Endothelial cell of umbilical vein (primary cell): ENCODE results near the gene LRRC3C. TPM values are rescaled to one million over a fixed set of nuclear protein-coding genes. Genes with fewer than 3 reads are reported as not detected.

Source experiments
- BruUV-seq: library from RNA; stranded (reverse); fragments of 400-500 nt; replicated peaks from 2 replicates; lab custom pipeline; 2021; lab: Mats Ljungman, UMichigan
- CTCF ChIA-PET: fragments of 300-600, 350-600 bp; sonication (Branson Sonifier 250); formaldehyde crosslinking; loops from one replicate; lab custom pipeline; 2021; ENCODE audit warnings: antibody characterized with exemption, inconsistent platforms; lab: Charles Lee
- POLR2A ChIA-PET: fragments of 300-600, 350-600 bp; sonication (Branson Sonifier 250); formaldehyde crosslinking; loops from one replicate; lab custom pipeline; 2021; ENCODE audit warnings: antibody characterized with exemption, inconsistent platforms; lab: Charles Lee
- DNase-seq: peaks from one replicate; pipeline ENCODE4 v3.0.0-alpha.2; 2011; ENCODE audit warnings: low read depth, low spot score
- FAIRE-seq: peaks from 2 replicates; lab custom pipeline; 2011; peaks lifted over from hg19 to GRCh38; lab: Jason Lieb, UNC
- H2AFZ ChIP-seq: 2 replicates; pipeline ENCODE4 v1.6.0; 2012; ENCODE audit warnings: low read depth, low read length, control low read depth, inconsistent platforms
- H3K27ac ChIP-seq: 2 replicates; pipeline ENCODE4 v1.5.1; 2011; ENCODE audit warnings: low read depth, mild to moderate bottlenecking, control low read depth, low read length, moderate library complexity; ENCODE audit not compliant: insufficient read depth
- H3K27me3 ChIP-seq, 2 experiments: 2 replicates each; pipeline versions ENCODE4 v1.6.0 to v1.6.1; 2011; ENCODE audit warnings: low read length in 2 of 2, mixed read lengths in 1 of 2; ENCODE audit not compliant: control insufficient read depth in 2 of 2, insufficient read depth in 2 of 2
- H3K36me3 ChIP-seq, 2 experiments: 2 replicates in 1 of 2; 3 replicates in 1 of 2; pipeline ENCODE4 v1.5.1; 2011; ENCODE audit warnings: low read length in 2 of 2, mild to moderate bottlenecking in 1 of 2, moderate library complexity in 1 of 2; ENCODE audit not compliant: control insufficient read depth in 2 of 2, insufficient read depth in 2 of 2; ENCODE audit errors: extremely low read depth in 1 of 2
- H3K4me1 ChIP-seq: 3 replicates; pipeline ENCODE4 v1.5.1; 2011; ENCODE audit warnings: mild to moderate bottlenecking, low read length; ENCODE audit not compliant: control insufficient read depth, insufficient read depth; ENCODE audit errors: extremely low read depth
- H3K4me2 ChIP-seq: 2 replicates; pipeline ENCODE4 v1.6.1; 2011; ENCODE audit warnings: low read length, control low read depth, mixed read lengths; ENCODE audit not compliant: insufficient read depth
- H3K4me3 ChIP-seq, 3 experiments: fragments of 200-600 bp in 1 of 3; sonication (generic), shearing (Covaris generic) in 1 of 3; replicated peaks in 1 of 3; 2 replicates each; pipeline ENCODE4 v1.5.1; 2011 to 2016; ENCODE audit warnings: control low read depth in 3 of 3, low read length in 3 of 3, mild to moderate bottlenecking in 2 of 3, inconsistent platforms in 1 of 3, low read depth in 1 of 3, moderate library complexity in 1 of 3; ENCODE audit not compliant: insufficient read depth in 1 of 3
- H3K79me2 ChIP-seq: 2 replicates; pipeline ENCODE4 v1.6.0; 2012; ENCODE audit warnings: low read length, inconsistent platforms; ENCODE audit not compliant: control insufficient read depth, insufficient read depth
- H3K9ac ChIP-seq: replicated peaks from 2 replicates; pipeline ENCODE3; 2011; ENCODE audit warnings: low read length, control low read depth; ENCODE audit not compliant: insufficient read depth; ENCODE audit errors: extremely low read depth
- H3K9me1 ChIP-seq: replicated peaks from 3 replicates; pipeline ENCODE4 v1.6.0; 2011; ENCODE audit warnings: mild to moderate bottlenecking, low read length; ENCODE audit not compliant: control insufficient read depth, insufficient read depth; ENCODE audit errors: extremely low read depth
- H3K9me3 ChIP-seq: replicated peaks from 2 replicates; pipeline ENCODE4 v1.5.1; 2012; ENCODE audit warnings: low read length, inconsistent platforms; ENCODE audit not compliant: control insufficient read depth, insufficient read depth
- H4K20me1 ChIP-seq: replicated peaks from 2 replicates; pipeline ENCODE3; 2011; ENCODE audit warnings: mild to moderate bottlenecking, low read length; ENCODE audit not compliant: control insufficient read depth, insufficient read depth; ENCODE audit errors: extremely low read depth
- CTCF ChIP-seq, 2 donors: IDR thresholded peaks; 1 replicate in 1 of 2; 2 replicates in 1 of 2; pipeline ENCODE4 v1.5.1; 2011; ENCODE audit warnings: low read length in 2 of 2, mild to moderate bottlenecking in 2 of 2, moderate library complexity in 2 of 2, control low read depth in 1 of 2, inconsistent platforms in 1 of 2, low read depth in 1 of 2; ENCODE audit not compliant: insufficient read depth in 1 of 2; ENCODE audit errors: extremely low read depth in 1 of 2
- GATA2 ChIP-seq: IDR thresholded peaks from 2 replicates; pipeline ENCODE4 v1.7.0; 2011; ENCODE audit warnings: low read depth, mild to moderate bottlenecking, moderate library complexity, mixed read lengths, low read length; ENCODE audit not compliant: insufficient read length, insufficient read depth
- MAX ChIP-seq: IDR thresholded peaks from 2 replicates; pipeline ENCODE4 v1.6.1; 2011; ENCODE audit not compliant: insufficient read depth, insufficient read length
- POLR2AphosphoS5 ChIP-seq: IDR thresholded peaks from 2 replicates; pipeline ENCODE4 v1.6.1; 2012; ENCODE audit warnings: low read depth, mild to moderate bottlenecking, control low read depth, low read length, moderate library complexity; ENCODE audit not compliant: insufficient read depth
- dilution Hi-C: fragments of 300-500 bp; cut with MboI; formaldehyde crosslinking; loops from one replicate; pipeline ENCODE4 v1.15.0; 2019; ENCODE audit warnings: low sequenced_read_pairs; ENCODE audit not compliant: extremely low pct_ligation_motif_present
- intact Hi-C: fragments of 100-400 bp; cut with micrococcal nuclease; formaldehyde crosslinking; loops from one replicate; pipeline ENCODE4 v1.10.0; 2022
- polyA plus RNA-seq, 4 experiments: library from polyadenylated mRNA; depleted of rRNA in 3 of 4; stranded (reverse) in 3 of 4; unstranded in 1 of 4; fragments of >200 nt; gene quantifications; 2 replicates each; pipeline versions ENCODE4 v1.2.1 to v1.2.3, GENCODE V29; 2011 to 2012; ENCODE audit warnings: missing spikeins in 1 of 4
- total RNA-seq: library from RNA; stranded (reverse); gene quantifications from 2 replicates; pipeline ENCODE4 v1.2.3, GENCODE V29; 2021

The LRRC3C gene
- total and polyA plus RNA-seq, 2 donors (not counting 3 experiments of a cell fraction or from before 2014, with no cell fraction given) = not detected

DNA sequence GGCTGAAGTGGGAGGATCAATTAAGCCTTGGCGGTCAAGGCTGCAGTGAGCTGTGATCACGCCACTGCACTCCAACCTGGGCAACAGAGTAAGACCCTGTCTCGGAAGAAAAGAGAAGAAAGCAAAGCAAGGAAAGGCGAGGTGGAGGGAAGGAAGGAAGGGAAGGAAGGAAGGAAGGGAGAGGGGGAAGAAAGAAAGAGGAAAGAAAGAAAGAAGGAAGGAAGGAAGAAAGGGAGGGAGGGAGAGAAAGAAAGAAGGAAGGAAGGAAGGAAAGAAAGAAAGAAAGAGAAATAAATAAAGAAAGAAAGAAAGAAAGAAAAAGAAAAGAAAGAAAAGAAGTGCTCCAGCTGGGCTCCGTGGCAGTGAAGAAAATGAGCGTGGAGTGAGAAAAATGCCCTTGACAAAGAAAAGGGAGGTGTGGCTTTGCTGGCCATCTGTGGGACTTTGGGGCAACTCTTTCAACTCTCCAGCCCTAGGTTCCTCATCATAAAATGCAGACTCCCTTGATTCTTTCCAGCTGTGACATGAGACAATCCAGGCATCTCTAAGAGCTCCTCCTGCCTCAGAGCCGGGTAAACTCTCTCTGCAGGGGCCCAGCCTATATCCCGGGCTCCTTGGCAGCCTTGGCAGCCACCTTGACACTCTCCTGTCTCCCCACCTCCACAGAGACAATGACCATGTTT lies 37.6 kb downstream of the LRRC3C start:
- dilution Hi-C loops (no loop called here), intact Hi-C loops (no loop called here)
- H3K36me3 ChIP-seq = no peaks in the 10 kb centered on the region
- H3K4me2 ChIP-seq = no peak overlapping the region
- no peaks in the 10 kb centered on the region for H3K9me1 ChIP-seq
- no peak overlapping the region for H3K4me3 ChIP-seq
- FAIRE-seq (no peak), DNase-seq (no peak)
- CTCF ChIA-PET = interaction anchor here (0.8 to 1.6 kb wide), 2 partner anchors 15 to 92 kb away, joined by 3 to 4 read pairs; no protein-coding TSS in a partner anchor
- TF ChIP-seq POLR2AphosphoS5 = no peak
- no peak for TF ChIP-seq GATA2
- TF ChIP-seq MAX = no peak
- TF ChIP-seq CTCF (IDR thresholded peaks at IDR 0.05; ENCODE audit: extremely low read depth in 1 of 2, insufficient read depth in 1 of 2, low read depth in 1 of 2, low read length in 2 of 2) = no peak
- no peak overlapping the region for H3K27ac ChIP-seq
- H3K79me2 ChIP-seq = no peaks in the 10 kb centered on the region
- no peaks in the 10 kb centered on the region for H3K9me3 ChIP-seq
- POLR2A ChIA-PET = interaction anchor here (0.5 kb wide), 1 partner anchor 14 kb away, joined by 4 read pairs; no protein-coding TSS in a partner anchor
- H3K4me1 ChIP-seq = no peaks in the 10 kb centered on the region
- H4K20me1 ChIP-seq = no peaks in the 10 kb centered on the region
- peaks cover 6 to 12% of the 10 kb centered on the region in 2 experiments for H3K27me3 ChIP-seq
- no peak overlapping the region for H2AFZ ChIP-seq
- BruUV-seq = no TSS peak
- no peak overlapping the region for H3K9ac ChIP-seq
